HG03045 (cell line): Measurements from ENCODE around the gene KLHL29.
A peak's percentile ranks its signal among the peaks of the same experiment; 100 is the strongest.
"Not testable (repeated sequence)": the region's sequence is repeated elsewhere in the genome, so short reads cannot be mapped to it uniquely, and the experiment has no call there.

Source experiments
- ATAC-seq: cut with Tn5 transposase; IDR thresholded peaks from one replicate; pipeline ENCODE4 v1.9.1; 2021; ENCODE audit warnings: mild to moderate bottlenecking, moderate library complexity; ENCODE audit not compliant: unreplicated experiment

KLHL29 gene

DNA sequence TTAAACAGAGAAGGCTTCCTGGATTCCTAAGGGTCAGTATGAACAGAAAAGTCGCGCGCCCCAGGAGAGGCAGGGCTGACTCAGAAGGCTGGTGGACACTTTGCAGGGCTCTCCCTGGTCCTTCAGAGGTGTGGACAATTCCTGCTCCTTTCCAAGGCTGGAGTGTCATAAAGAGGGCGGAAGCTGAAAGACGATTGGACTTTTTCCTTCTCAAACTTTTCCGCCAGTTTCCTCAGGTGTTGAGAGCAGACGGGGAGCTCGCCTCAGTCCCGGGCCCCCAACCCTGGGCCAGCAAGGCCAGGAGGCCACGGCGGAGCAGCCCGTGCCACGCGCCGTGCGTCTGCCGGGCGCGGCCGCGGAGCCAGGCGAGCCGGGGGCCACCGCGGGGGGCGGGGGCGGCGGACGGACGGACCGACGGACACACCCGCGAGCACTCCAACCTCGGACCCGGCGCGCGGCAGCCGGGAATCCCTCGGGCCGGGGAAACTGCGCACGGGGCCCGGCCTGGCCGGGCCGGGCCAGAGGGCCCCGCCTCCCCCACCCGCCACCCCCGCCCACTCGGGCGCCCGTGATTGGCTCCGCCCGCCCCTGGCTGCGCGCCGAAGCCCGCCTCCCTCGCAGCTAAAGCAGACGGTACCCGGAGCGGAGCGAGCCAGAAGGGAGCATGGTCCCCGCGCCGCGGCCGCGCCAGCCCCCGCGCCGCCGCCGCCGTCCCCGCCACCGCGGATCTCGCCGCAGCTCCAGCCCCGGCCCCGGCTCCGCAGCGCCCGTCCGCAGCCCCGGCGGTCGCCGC lies at the start of gene KLHL29:
Gene KLHL29, plus strand, starts transcription at position 629 of the 793 bp plus-strand sequence. CDS start 177,018 bp downstream, outside the sequence.
- ATAC-seq = peak; percentile 67

DNA sequence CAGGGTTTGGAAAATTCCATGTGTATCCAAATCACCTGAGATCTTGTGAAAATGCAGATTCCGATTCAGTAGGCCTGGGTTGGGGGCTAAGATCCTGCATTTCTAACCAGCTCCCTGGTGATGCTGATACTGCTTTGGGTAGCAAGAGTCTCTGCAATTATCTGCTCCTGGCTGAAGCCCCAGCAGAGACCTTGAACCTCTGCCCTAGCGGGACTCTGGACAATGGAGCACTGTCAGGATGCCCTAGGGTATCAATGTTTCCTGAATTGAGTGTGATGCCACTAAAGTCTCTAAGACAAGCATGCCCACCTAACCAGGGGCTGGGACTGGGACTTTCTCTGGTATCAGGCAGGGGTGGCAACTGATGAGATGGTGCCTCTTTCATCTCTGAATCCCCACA lies 49.4 kb upstream of the KLHL29 start:
- ATAC-seq = no peak

DNA sequence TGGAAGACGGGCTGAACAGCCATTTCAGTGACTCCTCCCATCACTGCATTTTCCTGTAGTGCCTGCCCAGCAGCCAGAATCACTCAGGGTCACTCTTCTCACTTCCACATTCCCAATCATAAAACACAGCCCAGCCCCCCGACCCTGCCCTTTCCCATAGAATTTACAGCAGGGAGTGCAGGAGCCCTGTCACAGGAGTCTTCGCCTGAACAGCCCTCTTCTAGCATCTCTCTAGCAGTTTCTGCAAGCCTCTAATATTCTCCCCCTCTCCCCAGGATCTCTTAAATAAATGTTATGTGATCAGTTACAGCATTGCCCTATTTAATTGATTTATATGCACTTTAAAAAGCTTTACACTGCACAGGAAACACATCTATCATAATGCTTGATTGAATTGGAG lies 42.9 kb upstream of the KLHL29 start:
- ATAC-seq = no peak

DNA sequence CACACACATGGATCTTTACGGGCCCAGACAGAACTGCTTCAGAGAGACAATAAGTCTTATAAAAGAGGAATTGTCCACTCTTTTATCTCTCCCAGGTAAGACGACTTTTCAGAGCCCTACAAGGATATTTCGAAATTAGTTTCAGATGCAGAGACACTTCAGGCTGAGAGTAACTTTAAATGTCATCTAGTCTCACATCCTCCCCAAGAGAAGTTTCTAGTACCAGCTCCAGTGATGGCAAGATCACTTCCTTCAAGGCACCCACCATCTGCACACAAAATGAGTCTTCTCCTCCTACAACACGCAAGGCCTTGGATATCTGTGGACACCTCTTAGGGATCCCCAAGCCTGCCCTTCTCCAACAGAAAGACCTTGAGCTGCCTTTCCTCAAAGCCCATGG lies 39.0 kb upstream of the KLHL29 start:
- ATAC-seq = no peak

DNA sequence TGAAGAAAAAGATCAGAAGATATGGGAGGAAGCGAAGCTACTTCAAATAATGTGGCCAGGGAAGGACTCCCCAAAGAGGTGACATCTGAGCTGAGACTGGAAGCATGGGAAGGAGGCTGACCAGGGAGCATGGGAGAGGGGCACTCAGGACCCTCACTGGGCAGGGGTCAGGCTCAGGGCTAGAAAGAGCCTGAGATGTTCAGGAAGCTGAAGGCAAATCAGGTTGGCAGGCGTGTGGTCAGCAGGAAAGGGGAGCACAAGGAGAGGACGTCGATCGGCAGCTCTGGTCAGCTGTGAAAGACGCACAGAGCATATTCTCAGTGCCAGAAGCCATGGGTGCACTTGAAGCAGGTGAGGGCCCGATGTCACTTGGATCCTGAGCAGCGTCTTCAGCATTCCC lies 38.2 kb upstream of the KLHL29 start:
- ATAC-seq = no peak

DNA sequence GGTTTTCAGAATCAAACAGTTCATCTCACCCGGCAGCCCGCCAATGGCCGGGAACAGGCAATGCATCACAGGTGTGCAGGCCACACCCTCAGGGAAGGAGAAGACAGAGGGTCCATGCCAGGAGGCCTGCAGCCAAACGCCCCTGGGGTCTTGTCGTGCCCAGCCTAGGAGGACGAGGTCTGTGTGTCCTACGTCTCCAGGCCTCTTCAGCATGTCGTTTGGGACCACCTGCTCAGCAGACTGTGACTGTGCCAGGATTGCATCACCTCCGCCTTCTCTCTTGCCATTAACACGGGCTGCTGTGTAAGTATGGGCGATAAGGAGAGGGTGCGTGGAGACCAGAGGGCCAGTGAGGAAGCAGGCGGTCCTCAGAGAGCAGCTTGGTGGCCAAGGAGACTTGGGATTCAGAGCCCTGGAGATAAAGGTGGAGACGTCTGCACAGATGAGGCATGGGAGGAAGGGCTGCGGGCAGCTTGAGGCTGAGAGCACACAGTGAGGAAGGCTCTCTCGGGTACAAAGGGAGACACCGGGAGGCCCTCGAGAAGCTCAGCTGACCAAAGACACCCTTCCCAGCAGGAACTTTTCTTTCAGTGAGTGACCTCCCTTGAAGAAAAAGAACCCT lies 37.4 kb upstream of the KLHL29 start:
- ATAC-seq = no peak

DNA sequence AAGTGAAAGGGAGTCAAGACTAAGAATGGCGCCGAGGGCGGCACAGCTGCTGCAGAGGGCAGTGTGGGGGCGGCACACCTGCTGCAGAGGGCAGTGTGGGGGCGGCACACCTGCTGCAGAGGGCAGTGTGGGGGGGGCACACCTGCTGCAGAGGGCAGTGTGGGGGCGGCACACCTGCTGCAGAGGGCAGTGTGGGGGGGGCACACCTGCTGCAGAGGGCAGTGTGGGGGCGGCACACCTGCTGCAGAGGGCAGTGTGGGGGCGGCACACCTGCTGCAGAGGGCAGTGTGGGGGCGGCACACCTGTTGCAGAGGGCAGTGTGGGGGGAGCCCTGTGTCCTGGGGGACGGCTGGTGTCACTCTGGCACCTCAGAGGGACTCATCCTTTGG lies 36.9 kb upstream of the KLHL29 start:
- not testable (repeated sequence) for ATAC-seq

DNA sequence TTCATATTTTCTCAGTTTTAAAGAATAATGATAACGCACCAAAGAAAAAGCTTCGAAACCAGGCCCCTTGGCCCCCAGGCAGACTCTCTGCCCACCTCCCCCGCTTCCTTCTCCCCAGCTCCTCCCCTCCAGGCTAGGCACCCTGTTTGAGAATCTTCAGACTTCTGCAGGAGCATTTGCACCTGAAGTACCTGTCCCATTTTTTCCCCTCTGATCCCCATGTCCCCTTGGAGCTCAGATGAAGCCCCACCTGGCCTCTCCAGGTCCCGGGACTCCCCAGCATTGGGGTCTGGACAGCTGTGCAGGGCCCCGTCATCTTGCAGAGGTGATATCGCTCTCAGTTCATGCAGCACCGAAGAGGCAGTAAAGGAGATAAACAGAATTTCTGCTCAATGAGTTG lies 35.5 kb upstream of the KLHL29 start:
- ATAC-seq = no peak

DNA sequence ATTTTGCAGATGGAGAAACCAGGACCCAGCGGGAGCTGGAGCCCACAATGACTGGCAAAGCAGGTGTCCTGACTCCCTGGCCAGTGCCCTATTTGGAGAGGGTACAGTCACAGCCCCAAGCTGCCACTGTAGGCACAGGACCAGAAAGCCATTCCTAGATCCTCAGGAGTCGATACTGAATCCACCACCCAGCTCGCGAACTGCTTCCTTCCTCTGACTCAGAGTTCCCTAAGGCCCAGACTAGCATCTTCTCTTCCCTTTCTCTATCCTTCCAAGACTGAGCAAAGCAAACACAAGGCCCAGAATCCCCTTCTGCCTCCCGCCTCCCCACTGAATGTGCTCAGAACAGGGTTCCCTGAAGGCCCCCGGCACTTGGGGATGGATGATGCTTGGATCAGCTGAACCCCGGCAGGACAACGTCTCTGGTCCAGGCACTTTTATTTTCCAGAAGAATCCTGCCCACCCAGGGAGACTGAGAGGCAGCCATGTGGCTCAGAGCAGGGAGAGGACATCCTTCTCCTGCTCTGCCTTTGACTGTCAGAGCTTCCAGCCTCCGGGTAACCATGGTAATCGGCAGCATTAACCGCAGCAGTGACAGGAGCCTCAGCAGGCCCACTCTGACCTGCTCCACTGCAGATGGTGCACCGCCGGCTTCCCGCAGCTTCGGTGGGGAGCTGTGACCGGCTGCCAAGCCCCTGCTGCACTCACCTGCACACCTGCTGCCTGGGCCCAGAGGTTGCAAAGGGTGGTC lies 34.8 kb upstream of the KLHL29 start:
- no peak for ATAC-seq

DNA sequence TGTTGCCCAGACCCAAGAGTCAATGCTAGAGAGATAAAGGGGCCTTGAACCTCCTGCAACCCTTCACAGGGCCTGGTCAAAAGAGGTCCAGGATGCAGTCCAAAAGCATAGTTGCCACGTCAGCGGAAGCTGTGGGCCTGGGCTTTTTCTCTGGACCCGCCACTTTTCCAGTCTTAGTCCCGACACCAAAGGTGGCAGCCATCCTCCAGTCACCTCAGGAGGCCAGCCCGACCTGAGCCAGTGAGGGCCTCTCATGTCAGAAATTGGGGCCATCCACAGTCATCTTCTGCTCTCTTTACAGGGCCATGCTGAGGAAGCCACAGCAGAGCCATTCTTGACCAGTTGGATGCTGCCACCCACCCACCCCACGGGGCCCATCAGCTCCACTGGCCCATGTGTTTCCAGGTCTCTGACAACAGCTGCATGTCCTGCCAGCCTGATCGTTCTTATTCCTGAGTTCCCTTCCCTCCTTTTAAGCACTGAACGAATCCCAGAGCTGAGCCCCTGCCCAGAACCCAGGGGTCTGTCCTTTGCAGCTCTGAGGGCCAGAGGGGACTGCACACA lies 34.1 kb upstream of the KLHL29 start:
- ATAC-seq = no peak

DNA sequence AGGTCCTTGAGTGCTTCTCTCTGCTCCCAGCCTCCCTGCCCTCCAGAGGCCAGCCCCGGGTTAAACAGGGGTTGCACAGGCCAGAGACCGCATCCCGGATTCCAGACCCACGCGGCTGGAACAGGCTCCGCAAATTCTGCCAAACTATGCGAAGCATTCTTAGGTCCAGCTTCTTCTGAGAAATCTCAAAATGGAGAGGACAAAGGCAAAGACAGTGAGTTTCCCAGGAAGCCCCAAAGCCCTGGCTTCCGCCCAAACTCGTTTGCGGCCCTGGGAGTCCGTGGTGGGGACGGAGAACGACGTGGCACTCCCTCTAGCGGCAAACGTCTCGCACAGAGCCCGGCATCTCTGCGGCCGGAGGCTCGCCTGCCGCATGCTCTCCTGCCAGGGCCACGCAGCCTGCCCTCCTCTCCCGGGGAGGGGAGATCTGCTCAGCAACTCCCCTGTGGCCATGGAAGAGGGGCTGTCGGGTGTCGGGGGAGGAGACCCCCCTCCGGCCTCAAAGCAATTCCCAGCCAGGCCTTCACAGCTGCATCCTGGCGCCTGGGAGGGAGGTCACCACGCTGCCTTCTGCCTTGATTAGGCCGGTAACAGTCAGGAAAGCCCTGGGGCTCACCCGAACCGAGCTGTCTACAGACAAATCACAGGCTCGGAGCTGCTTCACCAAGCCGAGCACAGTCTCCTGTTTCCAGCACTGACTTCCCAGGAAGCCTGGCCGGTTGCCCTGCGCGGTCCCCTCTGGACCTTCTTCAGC lies 33.4 kb upstream of the KLHL29 start:
- peak; percentile 90 for ATAC-seq

DNA sequence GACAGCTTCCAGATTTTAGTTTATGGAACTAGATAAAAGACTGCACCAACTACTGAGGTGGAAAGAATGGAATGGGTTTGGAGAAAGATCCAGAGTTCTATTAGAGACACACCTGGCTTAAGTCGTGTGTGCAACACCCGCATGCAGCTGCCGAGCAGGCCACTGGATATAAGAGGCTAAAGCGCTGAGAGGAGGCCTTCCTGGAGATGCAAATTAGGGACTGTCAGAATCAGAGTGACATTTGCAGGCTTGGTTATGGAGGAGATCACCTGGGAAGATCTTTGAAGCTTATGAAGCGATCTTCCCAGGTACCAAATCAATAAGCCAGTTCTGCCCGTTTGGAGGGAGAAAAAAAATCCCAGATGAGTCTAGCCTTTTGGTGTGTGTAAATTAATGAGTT lies 30.4 kb upstream of the KLHL29 start:
- peak; percentile 72 for ATAC-seq

DNA sequence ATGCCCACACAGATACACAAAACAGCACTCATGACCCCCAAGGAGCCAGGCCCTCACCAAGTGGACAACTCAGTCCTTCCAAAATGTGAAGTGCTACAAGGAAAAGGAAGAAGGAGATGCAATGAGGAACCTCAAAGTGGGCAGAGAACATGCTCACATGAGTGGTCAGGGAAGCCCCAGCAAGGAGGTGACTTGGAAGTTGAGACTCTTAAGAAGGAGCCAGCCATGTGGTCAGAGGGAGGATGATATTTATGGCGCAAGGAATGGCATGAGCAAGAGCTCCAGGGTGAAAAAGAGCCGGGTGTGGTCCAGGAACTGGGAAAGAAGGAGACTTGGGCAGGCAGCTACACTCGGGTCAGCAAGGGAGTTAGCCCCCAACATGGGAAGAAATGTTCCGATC lies 30.0 kb upstream of the KLHL29 start:
- ATAC-seq = no peak

DNA sequence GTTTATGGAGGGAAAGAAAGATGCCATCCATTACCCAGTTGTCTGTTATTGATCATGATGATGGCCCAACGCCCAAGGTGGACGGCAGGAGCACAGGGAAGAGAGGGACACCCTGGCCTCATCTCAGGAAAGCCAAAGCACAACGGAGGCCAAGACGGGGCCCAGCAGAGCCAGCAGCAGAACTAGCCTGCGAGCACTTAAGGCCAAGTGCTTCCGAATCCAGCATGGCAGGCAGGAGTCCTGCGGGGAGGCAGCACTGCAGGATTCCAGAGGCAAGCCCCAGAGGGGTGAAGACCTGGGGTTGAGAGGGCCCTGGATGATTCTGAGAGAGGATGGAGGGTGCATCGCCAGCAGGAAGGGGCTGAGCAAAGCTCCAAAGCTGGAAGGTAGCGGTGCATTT lies 28.3 kb upstream of the KLHL29 start:
- ATAC-seq = no peak

DNA sequence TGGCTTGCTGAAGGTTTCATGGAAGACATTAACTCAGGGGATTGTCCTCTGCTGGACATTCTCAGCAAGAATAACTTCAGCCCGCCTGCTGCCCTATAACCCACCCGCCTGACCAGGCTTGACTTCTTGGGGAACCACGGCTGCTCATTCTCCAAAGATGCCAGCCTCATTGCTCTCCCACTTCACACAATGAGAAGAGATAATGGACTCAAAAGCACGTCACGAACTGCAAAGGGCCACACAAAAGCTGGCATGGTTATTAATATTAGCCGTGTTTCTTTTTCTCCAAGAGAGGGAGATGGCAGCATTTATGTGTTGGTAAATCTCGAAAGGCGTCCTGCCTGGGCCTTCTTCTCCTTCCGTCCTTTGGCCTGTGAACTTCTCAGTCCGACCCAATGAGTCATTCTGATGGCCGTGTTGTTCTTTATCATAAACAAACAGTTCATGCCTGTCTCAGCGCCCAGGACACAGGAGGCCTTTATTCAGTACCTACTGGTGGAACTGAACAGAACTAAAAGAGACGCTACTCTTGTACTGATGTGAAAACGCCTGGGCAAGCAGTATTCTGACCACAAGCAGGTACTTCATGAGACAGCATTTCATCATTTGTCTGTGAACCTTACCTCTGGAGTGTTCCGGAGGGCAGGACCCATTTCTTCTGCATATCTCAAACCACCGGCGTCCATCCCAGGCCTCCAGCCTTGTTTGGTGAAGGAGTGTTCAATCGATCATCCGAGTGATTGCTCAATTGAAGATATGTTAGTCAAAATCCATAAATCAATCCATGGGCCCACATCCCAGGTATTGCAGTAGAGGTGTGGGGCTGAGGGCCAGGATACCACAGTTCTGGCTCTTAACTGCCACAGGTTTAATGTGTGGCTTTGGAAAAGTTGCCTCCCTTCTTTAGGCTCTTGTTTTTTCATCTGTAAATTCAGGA lies 25.1 kb upstream of the KLHL29 start:
- no peak for ATAC-seq

DNA sequence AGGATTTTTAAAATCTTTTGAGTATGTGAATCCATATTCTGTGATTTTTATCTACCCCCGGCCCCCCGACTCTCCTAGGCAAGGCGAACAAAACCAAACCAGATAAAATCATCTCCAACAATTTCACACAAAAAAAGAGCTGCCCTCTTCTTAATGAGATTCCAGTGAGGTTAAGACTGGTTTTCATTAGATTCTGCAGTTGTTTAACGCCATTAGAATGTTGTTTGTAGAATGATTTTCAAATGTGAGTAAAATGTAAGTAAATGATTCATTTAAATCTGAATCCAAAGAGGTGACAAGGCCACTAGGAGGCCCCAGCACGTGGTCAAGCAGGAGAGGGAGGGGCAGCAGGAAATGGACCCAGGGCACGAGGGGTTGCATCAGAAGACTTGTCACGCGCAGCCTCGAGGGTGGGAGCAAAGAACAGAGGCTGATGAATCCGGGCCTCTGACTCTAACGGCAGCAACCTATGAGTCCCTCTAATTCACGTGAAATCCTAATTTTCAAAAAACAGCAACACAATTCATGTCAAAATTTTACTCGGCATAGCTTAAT lies 24.3 kb upstream of the KLHL29 start:
- ATAC-seq = no peak

DNA sequence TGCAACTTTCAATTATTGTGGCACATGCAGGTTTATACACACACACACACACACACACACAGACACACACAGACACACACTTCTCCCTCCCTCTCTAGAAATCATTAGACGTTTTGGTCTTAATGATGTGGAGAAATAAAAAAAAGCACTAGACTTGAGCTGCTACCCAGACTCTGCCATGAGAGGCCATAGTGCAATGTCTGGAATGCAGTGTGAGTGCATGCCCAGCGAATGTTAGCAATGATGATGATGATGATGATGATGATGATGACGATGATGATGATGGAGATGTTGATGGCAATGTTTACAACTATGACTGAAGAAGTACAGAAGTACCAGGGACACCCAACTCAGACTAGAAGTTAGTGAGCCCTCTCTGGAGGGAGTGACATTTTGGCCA lies 23.8 kb upstream of the KLHL29 start:
- ATAC-seq = no peak

DNA sequence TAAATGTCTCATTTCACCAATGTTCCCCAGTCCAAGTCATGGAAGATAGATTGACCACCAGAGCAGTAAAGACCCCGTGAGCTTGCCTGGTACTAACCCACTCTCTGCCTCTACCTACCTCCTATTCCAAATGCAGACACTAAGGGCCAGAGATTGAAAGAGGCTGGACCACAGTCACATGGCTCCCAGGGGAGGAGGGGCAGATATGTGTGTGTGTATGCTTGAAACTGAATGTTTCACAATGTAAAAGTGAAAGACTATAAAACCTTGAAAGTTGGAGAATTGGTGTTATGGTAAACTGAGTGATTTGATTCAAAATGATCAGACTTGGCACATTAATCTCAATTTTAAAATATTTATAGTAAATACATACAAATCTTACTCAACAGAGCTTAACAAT lies 21.7 kb upstream of the KLHL29 start:
- no peak for ATAC-seq

DNA sequence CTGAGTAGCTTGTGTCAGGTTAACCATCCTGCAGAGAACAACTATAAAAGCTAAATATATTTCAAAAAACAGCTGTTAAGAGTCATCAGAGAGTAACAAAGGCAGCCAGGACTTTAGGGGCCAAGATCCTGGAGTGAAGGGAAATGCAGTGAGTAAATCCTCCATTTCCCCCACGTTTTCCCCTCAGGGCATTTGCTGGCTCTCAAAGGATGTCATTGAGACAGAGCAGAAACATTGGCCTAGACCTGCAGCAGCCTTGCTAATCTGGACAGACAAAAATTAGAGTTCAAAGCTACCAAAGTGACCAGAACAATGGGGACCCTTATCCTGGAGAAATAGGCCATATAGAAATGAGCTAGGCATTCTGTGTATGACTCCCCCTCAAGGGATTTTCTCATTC lies 21.1 kb upstream of the KLHL29 start:
- no peak for ATAC-seq

DNA sequence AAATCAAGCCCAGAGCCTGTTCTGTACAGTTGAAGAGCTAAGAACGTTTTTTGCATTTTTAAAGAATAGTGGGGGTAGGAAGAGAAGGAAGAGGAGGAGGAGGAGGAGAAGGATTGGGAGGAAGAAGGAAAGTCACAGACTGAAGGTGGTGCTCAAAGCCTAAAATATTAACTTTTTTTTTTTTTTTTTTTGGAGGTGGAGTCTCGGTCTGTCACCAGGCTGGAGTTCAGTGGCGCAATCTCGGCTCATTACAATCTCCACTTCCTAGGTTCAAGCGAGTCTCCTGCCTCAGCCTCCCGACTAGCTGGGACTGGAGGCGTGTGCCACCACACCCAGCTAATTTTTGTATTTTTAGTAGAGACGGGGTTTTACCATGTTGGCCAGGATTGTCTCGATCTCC lies 18.3 kb upstream of the KLHL29 start:
- no peak for ATAC-seq
